NB4 (cell line): ENCODE results near the gene FBXO46.
"Not testable (repeated sequence)": the region's sequence is repeated elsewhere in the genome, so short reads cannot be mapped to it uniquely, and the experiment has no call there.

ENCODE experiments used
- DNase-seq: peaks from one replicate; pipeline ENCODE4 v3.0.0; 2010; ENCODE audit warnings: low read depth
- H3K4me3 ChIP-seq: one replicate; pipeline ENCODE4 v1.5.1; 2011; ENCODE audit warnings: mild to moderate bottlenecking, low read depth, low read length, moderate library complexity
- CTCF ChIP-seq: IDR thresholded peaks from one replicate; pipeline ENCODE4 v1.5.1; 2012; ENCODE audit warnings: low read depth, low read length
- MYC ChIP-seq: IDR thresholded peaks from 2 replicates; pipeline ENCODE4 v1.6.1; 2011; ENCODE audit warnings: low read depth, low read length
- POLR2A ChIP-seq: IDR thresholded peaks from 2 replicates; pipeline ENCODE4 v1.6.1; 2011; ENCODE audit warnings: mild to moderate bottlenecking; ENCODE audit not compliant: insufficient read length; ENCODE audit errors: extremely low read depth
- TF ChIP-seq, protein P1 (sequence below): IDR thresholded peaks from 2 replicates; pipeline ENCODE4 v1.6.1; 2011; ENCODE audit warnings: low read depth, low read length

Gene FBXO46

DNA sequence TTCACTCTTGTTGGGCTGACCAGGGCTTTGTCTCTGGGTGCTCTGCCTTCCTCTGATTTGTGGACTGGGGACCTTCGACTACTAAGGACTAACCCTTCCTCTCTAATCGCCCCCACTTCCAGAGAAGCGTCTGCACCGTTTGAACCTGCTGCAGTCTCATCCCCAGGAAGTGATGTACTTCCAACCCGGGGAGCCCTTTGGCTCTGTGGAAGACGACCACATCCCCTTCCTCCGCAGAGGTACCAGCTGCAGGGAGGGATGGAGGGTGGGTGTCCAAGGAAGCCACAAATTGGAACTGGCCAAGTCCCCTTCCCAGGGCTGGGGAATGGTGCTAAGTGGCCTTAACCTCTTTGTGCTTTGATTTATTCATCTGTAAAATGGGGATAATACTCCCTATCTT is 29.0 kb downstream of the FBXO46 start:
- DNase-seq: no peak
- no peak overlapping the region for H3K4me3 ChIP-seq
- TF ChIP-seq MYC (no peak), CTCF (no peak), POLR2A (no peak)
- TF ChIP-seq, protein P1, sequence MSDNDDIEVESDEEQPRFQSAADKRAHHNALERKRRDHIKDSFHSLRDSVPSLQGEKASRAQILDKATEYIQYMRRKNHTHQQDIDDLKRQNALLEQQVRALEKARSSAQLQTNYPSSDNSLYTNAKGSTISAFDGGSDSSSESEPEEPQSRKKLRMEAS: no peak

DNA sequence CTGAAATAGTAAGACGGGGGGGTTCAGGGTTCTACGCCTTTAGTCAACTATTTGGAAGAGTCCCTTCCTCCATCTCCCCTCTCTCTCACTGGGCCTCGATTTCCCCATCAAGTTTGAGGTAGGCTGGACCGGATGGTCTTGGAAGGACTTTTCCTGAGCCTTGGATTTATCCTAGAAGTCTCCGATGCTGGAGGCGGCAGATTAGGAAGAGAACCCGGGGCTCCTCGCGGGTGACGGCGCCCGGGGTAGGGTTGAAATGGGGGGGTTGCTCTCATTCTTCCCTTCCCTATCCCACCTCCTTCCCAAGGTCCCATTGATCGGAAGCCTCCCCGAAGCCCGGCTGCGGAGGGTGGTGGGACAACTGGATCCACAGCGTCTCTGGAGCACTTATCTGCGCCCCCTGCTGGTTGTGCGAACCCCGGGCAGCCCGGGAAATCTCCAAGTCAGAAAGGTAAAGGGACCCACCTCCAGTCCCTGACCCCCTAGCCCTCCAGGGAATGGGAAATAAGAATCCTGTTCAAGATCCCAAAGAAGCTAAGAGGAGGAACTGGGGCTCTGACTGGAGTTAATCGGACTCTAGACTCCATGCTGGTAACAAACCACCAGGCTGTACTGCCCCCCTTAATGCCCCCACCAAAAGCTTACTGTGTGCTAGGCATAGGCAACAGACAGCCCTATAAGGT is 37.4 kb downstream of the FBXO46 start:
- TF ChIP-seq MYC: no peak
- TF ChIP-seq CTCF: peak; percentile 78
- TF ChIP-seq, protein P1: no peak
- H3K4me3 ChIP-seq: peak overlapping the region; percentile 89
- DNase-seq: peak; percentile 68

GRCh38 chr19:45692187-45693105 is 38.2 kb downstream of the FBXO46 start, which contains the start of gene QPCTL:
TSS of gene QPCTL (plus strand) at chr19:45692666. CDS start at chr19:45692704, 38 bp downstream.
- peak; percentile 98 for DNase-seq
- TF ChIP-seq POLR2A: peak; percentile 86
- TF ChIP-seq CTCF: no peak
- TF ChIP-seq, protein P1: peak; percentile 57
- TF ChIP-seq MYC: peak; percentile 76
- peak within 1 kb of the TSS; percentile 89 for H3K4me3 ChIP-seq

DNA sequence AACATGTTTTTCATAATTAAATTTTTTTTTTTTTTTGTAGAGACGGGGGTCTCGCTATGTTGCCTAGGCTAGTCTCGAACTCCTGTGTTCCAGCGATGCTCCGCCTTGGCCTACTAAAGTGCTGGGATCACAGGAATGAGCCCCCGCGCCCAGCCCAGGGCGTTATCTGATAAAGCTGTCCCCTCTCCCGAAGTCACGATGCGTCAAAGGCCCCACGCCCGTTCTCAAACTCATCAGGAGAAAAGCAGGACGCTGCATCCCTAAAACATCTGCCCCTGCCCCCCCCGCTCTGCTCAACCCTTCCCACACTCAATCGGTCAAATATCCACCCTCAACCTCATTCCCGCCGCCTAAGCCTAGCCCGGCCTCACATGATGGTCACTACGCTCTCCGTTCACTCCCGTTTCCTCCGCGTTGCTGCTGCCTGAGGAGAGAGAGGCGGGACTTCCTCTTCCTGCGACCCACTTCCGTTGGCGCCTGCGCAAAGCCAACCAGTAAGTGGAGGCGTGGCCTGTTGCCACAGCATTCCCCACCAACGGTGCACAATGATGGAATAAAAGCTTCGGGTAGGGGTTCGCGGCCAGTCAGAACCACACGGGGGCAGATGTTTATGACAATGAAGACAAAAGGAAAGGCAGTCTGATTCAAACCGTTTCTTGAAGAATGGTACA is 39.0 kb downstream of the FBXO46 start, which contains the start of gene SNRPD2:
Gene SNRPD2 (minus strand): TSS at position 438 of the 671 bp plus-strand sequence. CDS start 65 bp downstream, at position 373.
- peak; percentile 89 for DNase-seq
- TF ChIP-seq MYC (peak; percentile 82), POLR2A (peak; percentile 90), CTCF (no peak)
- TF ChIP-seq, protein P1: peak; percentile 55; the same call in 1 of the 2 replicates
- H3K4me3 ChIP-seq: peak within 1 kb of the TSS; percentile 89

DNA sequence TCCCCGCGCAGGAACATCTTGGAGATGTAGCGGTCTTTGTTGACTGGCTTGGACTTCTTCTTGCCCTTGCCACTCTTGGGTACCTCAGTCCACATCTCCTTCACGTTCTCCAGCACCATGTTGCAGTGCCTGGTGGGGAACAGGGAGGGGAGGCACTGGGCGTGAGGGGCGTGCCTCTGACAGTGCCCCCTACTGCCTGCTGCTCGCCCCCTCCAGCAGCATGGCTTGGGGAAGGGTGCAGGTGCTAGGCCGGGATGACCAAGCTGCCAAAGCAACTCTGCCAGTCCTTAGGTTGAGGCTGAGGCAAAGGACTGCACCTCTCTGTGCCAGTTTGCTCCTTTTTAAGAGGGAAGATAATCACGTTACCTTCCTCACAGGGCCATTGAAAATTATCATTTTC is 43.1 kb downstream of the FBXO46 start:
- no peak for DNase-seq
- no peak overlapping the region for H3K4me3 ChIP-seq
- TF ChIP-seq MYC (no peak), POLR2A (no peak), CTCF (no peak)
- TF ChIP-seq, protein P1: no peak

DNA sequence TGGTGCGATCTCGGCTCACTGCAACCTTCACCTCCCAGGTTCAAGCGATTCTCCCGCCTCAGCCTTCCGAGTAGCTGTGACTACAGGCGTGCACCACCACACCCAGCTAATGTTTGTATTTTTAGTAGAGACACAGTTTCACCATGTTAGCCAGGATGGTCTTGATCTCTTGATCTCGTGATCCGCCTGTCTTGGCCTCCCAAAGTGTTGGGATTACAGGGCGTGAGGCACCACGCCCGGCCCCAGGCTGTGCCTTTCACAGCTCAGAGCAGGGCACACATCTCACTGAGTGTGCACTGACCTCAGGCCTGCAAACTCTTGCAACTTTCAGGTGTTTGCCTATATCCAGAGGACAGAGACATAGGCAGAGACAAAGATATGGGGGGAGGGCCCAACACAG is 45.7 kb downstream of the FBXO46 start:
- not testable (repeated sequence) for DNase-seq, H3K4me3 ChIP-seq
